HPDE6-E6E7 (cell line): Measurements from ENCODE around the gene USP50.
"Not testable (repeated sequence)": the region's sequence is repeated elsewhere in the genome, so short reads cannot be mapped to it uniquely, and the experiment has no call there.

Experiments used
- DNase-seq: peaks from one replicate; pipeline ENCODE4 v3.0.0; 2011; ENCODE audit warnings: missing footprints; ENCODE audit errors: extremely low spot score

Gene USP50

GRCh38 chr15:50546566-50546965, at the start of gene USP50:
Gene USP50 (minus strand): TSS chr15:50546666. CDS start chr15:50546525, 141 bp downstream.
- no peak for DNase-seq

GRCh38 chr15:50594311-50594710, 47.8 kb upstream of the USP50 start:
- DNase-seq = no peak

GRCh38 chr15:50593761-50594160, 47.3 kb upstream of the USP50 start:
- DNase-seq = no peak

GRCh38 chr15:50590288-50590687, 43.8 kb upstream of the USP50 start:
- DNase-seq = no peak

- no peak for DNase-seq
Measured at GRCh38 chr15:50577492-50577891, 31.0 kb upstream of the USP50 start.

GRCh38 chr15:50576166-50576565, 29.7 kb upstream of the USP50 start:
- DNase-seq = no peak

GRCh38 chr15:50573842-50574241, 27.4 kb upstream of the USP50 start:
- not testable (repeated sequence) for DNase-seq

GRCh38 chr15:50563756-50564155, 17.3 kb upstream of the USP50 start:
- no peak for DNase-seq

GRCh38 chr15:50562735-50563640, 16.5 kb upstream of the USP50 start:
- DNase-seq = no peak

GRCh38 chr15:50558012-50558411, 11.5 kb upstream of the USP50 start:
- no peak for DNase-seq

- DNase-seq = no peak
Measured at GRCh38 chr15:50556642-50557371, 10.3 kb upstream of the USP50 start.

- no peak for DNase-seq
Measured at GRCh38 chr15:50552238-50552637, 5.8 kb upstream of the USP50 start.

- DNase-seq = no peak
Measured at GRCh38 chr15:50549326-50549725, 2.9 kb upstream of the USP50 start.

GRCh38 chr15:50544368-50544767, 2.1 kb downstream of the USP50 start:
- DNase-seq = no peak

- DNase-seq = no peak
Measured at GRCh38 chr15:50543556-50543955, 2.9 kb downstream of the USP50 start.

GRCh38 chr15:50542887-50543210, 3.6 kb downstream of the USP50 start:
- no peak for DNase-seq

GRCh38 chr15:50531766-50532165, 14.7 kb downstream of the USP50 start:
- no peak for DNase-seq

GRCh38 chr15:50531163-50531562, 15.3 kb downstream of the USP50 start:
- DNase-seq = no peak

- no peak for DNase-seq
Measured at GRCh38 chr15:50523851-50524251, 22.6 kb downstream of the USP50 start.

GRCh38 chr15:50519740-50520425, 26.6 kb downstream of the USP50 start:
- DNase-seq = no peak

- DNase-seq = no peak
Measured at GRCh38 chr15:50513001-50513400, 33.5 kb downstream of the USP50 start.

- DNase-seq = no peak
Measured at GRCh38 chr15:50506121-50506520, 40.3 kb downstream of the USP50 start.
